ENCODE measurements around the gene CAMK1D.

DNA sequence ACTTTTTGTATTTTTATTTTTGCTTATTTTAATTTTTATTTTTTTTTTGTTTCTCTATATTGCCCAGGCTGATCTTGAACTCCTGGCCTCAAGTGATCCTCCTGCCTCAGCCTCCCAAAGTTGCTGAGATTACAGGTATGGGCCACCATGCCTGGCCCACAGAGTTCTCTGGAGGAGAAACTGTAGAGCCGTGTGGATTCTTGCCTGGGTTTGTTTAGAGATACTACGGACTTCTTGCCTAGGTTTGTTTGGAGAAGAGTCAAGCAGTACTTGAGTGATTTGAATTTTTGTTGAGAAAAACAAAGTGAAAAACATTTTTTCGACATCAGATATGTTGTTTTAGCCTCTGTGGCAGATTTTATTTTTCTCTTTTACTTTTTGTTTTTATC is 99.0 kb downstream of the CAMK1D start:
- TF ChIP-seq, protein P1, sequence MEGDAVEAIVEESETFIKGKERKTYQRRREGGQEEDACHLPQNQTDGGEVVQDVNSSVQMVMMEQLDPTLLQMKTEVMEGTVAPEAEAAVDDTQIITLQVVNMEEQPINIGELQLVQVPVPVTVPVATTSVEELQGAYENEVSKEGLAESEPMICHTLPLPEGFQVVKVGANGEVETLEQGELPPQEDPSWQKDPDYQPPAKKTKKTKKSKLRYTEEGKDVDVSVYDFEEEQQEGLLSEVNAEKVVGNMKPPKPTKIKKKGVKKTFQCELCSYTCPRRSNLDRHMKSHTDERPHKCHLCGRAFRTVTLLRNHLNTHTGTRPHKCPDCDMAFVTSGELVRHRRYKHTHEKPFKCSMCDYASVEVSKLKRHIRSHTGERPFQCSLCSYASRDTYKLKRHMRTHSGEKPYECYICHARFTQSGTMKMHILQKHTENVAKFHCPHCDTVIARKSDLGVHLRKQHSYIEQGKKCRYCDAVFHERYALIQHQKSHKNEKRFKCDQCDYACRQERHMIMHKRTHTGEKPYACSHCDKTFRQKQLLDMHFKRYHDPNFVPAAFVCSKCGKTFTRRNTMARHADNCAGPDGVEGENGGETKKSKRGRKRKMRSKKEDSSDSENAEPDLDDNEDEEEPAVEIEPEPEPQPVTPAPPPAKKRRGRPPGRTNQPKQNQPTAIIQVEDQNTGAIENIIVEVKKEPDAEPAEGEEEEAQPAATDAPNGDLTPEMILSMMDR (IDR thresholded peaks at IDR 0.05; ENCODE audit: low read depth, low read length): no peak
- no peak for TF ChIP-seq POLR2A (IDR thresholded peaks at IDR 0.05; ENCODE audit: extremely low read depth, insufficient read length)

All from NB4 (cell line).